IMR-90 (cell line): ENCODE results near the gene LRRC36. TPM values are rescaled to one million over a fixed set of nuclear protein-coding genes. Genes with fewer than 3 reads are reported as not detected.

ENCODE experiments used
- ATAC-seq: fragments of 200-7000 bp; cut with Tn5 transposase; 2 replicates; pipeline ENCODE4 v1.9.1; 2020; ENCODE audit warnings: low read depth, mild to moderate bottlenecking, moderate library complexity
- BruUV-seq: library from RNA; stranded (reverse); fragments of 400-500 nt; replicated peaks from 2 replicates; lab custom pipeline; 2021; lab: Mats Ljungman, UMichigan
- CTCF ChIA-PET: fragments of 300-600 bp; formaldehyde crosslinking; extraction: SDS; loops from one replicate; lab custom pipeline; 2021; ENCODE audit warnings: antibody characterized with exemption; lab: Yijun Ruan, JAX
- POLR2A ChIA-PET: fragments of 300-600 bp; sonication (Branson Sonifier 250); formaldehyde crosslinking; loops from one replicate; lab custom pipeline; 2022; ENCODE audit warnings: antibody characterized with exemption; ENCODE audit not compliant: unreplicated experiment; lab: Charles Lee
- DNase-seq: peaks from one replicate; pipeline ENCODE4 v3.0.0; 2013
- H2AFZ ChIP-seq: replicated peaks from 2 replicates; pipeline ENCODE3; 2013; ENCODE audit warnings: low read length, mild to moderate bottlenecking; ENCODE audit not compliant: poor library complexity
- H2AK5ac ChIP-seq: 2 replicates; pipeline ENCODE4 v1.6.1; 2013; ENCODE audit warnings: low read depth, low read length, inconsistent platforms
- H2AK9ac ChIP-seq: replicated peaks from 2 replicates; pipeline ENCODE3; 2013; ENCODE audit warnings: mild to moderate bottlenecking, low read depth, low read length, moderate library complexity; ENCODE audit not compliant: poor library complexity
- H2BK120ac ChIP-seq: 2 replicates; pipeline ENCODE4 v1.6.1; 2013; ENCODE audit warnings: low read depth, low read length, inconsistent platforms
- H2BK15ac ChIP-seq: 3 replicates; pipeline ENCODE4 v1.6.1; 2013; ENCODE audit warnings: low read depth, low read length, inconsistent platforms
- H2BK20ac ChIP-seq: 2 replicates; pipeline ENCODE4 v1.6.1; 2013; ENCODE audit warnings: low read depth, mild to moderate bottlenecking, inconsistent platforms, low read length, moderate library complexity
- H2BK5ac ChIP-seq: 2 replicates; pipeline ENCODE4 v1.6.1; 2013; ENCODE audit warnings: mild to moderate bottlenecking, low read depth, low read length, inconsistent platforms; ENCODE audit not compliant: poor library complexity, severe bottlenecking
- H3K14ac ChIP-seq: replicated peaks from 2 replicates; pipeline ENCODE4 v1.6.1; 2013; ENCODE audit warnings: low read depth, low read length, inconsistent platforms
- H3K18ac ChIP-seq: 2 replicates; pipeline ENCODE4 v1.6.1; 2013; ENCODE audit warnings: low read depth, low read length, control low read depth
- H3K23ac ChIP-seq: 2 replicates; pipeline ENCODE4 v1.6.1; 2013; ENCODE audit warnings: low read depth, low read length, inconsistent platforms
- H3K27ac ChIP-seq: 2 replicates; pipeline ENCODE4 v1.5.1; 2013; ENCODE audit warnings: mild to moderate bottlenecking, control low read depth, low read length; ENCODE audit not compliant: insufficient read depth
- H3K27me3 ChIP-seq: 2 replicates; pipeline ENCODE4 v1.6.1; 2013; ENCODE audit warnings: low read length; ENCODE audit not compliant: control insufficient read depth, insufficient read depth
- H3K36me3 ChIP-seq: 2 replicates; pipeline ENCODE4 v1.6.1; 2013; ENCODE audit warnings: low read length, mixed read lengths; ENCODE audit not compliant: control insufficient read depth, insufficient read depth
- H3K4ac ChIP-seq: 2 replicates; pipeline ENCODE4 v1.6.1; 2013; ENCODE audit warnings: low read depth, low read length, inconsistent platforms
- H3K4me1 ChIP-seq: 2 replicates; pipeline ENCODE4 v1.6.1; 2013; ENCODE audit warnings: low read length, mixed read lengths; ENCODE audit not compliant: control insufficient read depth, insufficient read depth
- H3K4me2 ChIP-seq: 2 replicates; pipeline ENCODE4 v1.6.1; 2013; ENCODE audit warnings: low read depth, mild to moderate bottlenecking, control low read depth, low read length, moderate library complexity
- H3K4me3 ChIP-seq: 2 replicates; pipeline ENCODE4 v1.5.1; 2013; ENCODE audit warnings: low read depth, mild to moderate bottlenecking, control low read depth, low read length, moderate library complexity; ENCODE audit not compliant: insufficient read depth
- H3K56ac ChIP-seq: 2 replicates; pipeline ENCODE4 v1.6.1; 2013; ENCODE audit warnings: low read length, inconsistent platforms; ENCODE audit not compliant: insufficient read depth; ENCODE audit errors: extremely low read depth
- H3K79me1 ChIP-seq, 2 experiments: 2 replicates each; pipeline ENCODE4 v1.6.1; 2013; ENCODE audit warnings: low read length in 2 of 2, inconsistent platforms in 1 of 2, low read depth in 1 of 2
- H3K9ac ChIP-seq: 2 replicates; pipeline ENCODE4 v1.6.1; 2013; ENCODE audit warnings: low read depth, low read length, control low read depth
- H3K9me1 ChIP-seq: 2 replicates; pipeline ENCODE4 v1.6.1; 2013; ENCODE audit warnings: low read length, inconsistent platforms; ENCODE audit not compliant: insufficient read depth
- H3K9me3 ChIP-seq: 2 replicates; pipeline ENCODE4 v1.6.1; 2013; ENCODE audit warnings: low read length; ENCODE audit not compliant: control insufficient read depth, insufficient read depth
- H4K20me1 ChIP-seq: 2 replicates; pipeline ENCODE4 v1.6.1; 2013; ENCODE audit warnings: low read length, inconsistent platforms; ENCODE audit not compliant: insufficient read depth
- H4K5ac ChIP-seq: 2 replicates; pipeline ENCODE4 v1.6.1; 2013; ENCODE audit warnings: mild to moderate bottlenecking, low read depth, low read length, control low read depth
- H4K8ac ChIP-seq, 2 experiments: 2 replicates each; pipeline ENCODE4 v1.6.1; 2013; ENCODE audit warnings: low read depth in 2 of 2, low read length in 2 of 2, control low read depth in 1 of 2, inconsistent platforms in 1 of 2
- H4K91ac ChIP-seq: 2 replicates; pipeline ENCODE4 v1.6.1; 2013; ENCODE audit warnings: low read depth, low read length, inconsistent platforms; ENCODE audit not compliant: insufficient read depth
- ELK1 ChIP-seq: fragments of 150-350 bp; IDR thresholded peaks from 2 replicates; pipeline ENCODE4 v1.6.1; 2016; ENCODE audit warnings: low read depth, mild to moderate bottlenecking, low read length, moderate library complexity, borderline replicate concordance
- FOS ChIP-seq: fragments of 150-350 bp; IDR thresholded peaks from 2 replicates; pipeline ENCODE4 v1.6.1; 2016; ENCODE audit warnings: low read depth, low read length
- MAZ ChIP-seq: IDR thresholded peaks from 2 replicates; pipeline ENCODE4 v1.6.1; 2012; ENCODE audit warnings: low read depth, mild to moderate bottlenecking, low read length, improper control_type of control experiment, moderate library complexity, borderline replicate concordance
- MXI1 ChIP-seq: IDR thresholded peaks from 2 replicates; pipeline ENCODE4 v1.6.1; 2012; ENCODE audit warnings: low read depth, mild to moderate bottlenecking, low read length, moderate library complexity, borderline replicate concordance
- POLR2A ChIP-seq: IDR thresholded peaks from 2 replicates; pipeline ENCODE4 v1.6.1; 2012; ENCODE audit warnings: mild to moderate bottlenecking, low read depth, low read length
- RAD21 ChIP-seq: IDR thresholded peaks from 2 replicates; pipeline ENCODE4 v1.6.1; 2012; ENCODE audit warnings: low read length, improper control_type of control experiment
- RCOR1 ChIP-seq: IDR thresholded peaks from 2 replicates; pipeline ENCODE4 v1.6.1; 2012; ENCODE audit warnings: mild to moderate bottlenecking, low read length, improper control_type of control experiment; ENCODE audit not compliant: insufficient replicate concordance
- WGBS, 2 experiments: methylation state at CpG; one replicate each; pipeline versions ENCODE4 v1.1.5 to v1.1.7; 2013; ENCODE audit warnings: missing lambda C conversion rate in 2 of 2; ENCODE audit not compliant: insufficient read length in 1 of 2; ENCODE audit errors: extremely low coverage in 2 of 2; 5-methylcytosine and 5-hydroxymethylcytosine counted together
- dilution Hi-C: fragments of 300-500 bp; cut with HindIII; formaldehyde crosslinking; loops from one replicate; pipeline ENCODE4 v1.14.3; 2018; ENCODE audit warnings: low sequenced_read_pairs; ENCODE audit not compliant: unreplicated experiment
- in situ Hi-C: fragments of 300-500 bp; cut with MboI; formaldehyde crosslinking; loops from 3 replicates; pipeline ENCODE4 v1.14.3; 2019; ENCODE audit warnings: low sequenced_read_pairs, inconsistent platforms, mixed read lengths
- intact Hi-C: fragments of 100-400 bp; cut with micrococcal nuclease; formaldehyde crosslinking; loops from 2 replicates; pipeline ENCODE4 v1.10.0; 2022
- polyA plus RNA-seq, 3 experiments: library from polyadenylated mRNA; depleted of rRNA; stranded (reverse); fragments of >200 nt; gene quantifications; 2 replicates each; pipeline ENCODE4 v1.2.3, GENCODE V29; 2012; ENCODE audit warnings: low replicate concordance in 1 of 3
- total RNA-seq: library from RNA; depleted of rRNA; stranded (reverse); fragments of >200 nt; gene quantifications from 2 replicates; pipeline ENCODE4 v1.2.3, GENCODE V29; 2012
- TF ChIP-seq, protein P1 (sequence below): fragments of 150-350 bp; IDR thresholded peaks from 2 replicates; pipeline ENCODE4 v1.6.1; 2017; ENCODE audit warnings: mild to moderate bottlenecking, antibody characterized with exemption, low read length, low read depth

LRRC36 gene
- total and polyA plus RNA-seq, 2 of the 4 experiments (the other 2 are of a cell fraction) = 0.18 to 0.29 TPM

DNA sequence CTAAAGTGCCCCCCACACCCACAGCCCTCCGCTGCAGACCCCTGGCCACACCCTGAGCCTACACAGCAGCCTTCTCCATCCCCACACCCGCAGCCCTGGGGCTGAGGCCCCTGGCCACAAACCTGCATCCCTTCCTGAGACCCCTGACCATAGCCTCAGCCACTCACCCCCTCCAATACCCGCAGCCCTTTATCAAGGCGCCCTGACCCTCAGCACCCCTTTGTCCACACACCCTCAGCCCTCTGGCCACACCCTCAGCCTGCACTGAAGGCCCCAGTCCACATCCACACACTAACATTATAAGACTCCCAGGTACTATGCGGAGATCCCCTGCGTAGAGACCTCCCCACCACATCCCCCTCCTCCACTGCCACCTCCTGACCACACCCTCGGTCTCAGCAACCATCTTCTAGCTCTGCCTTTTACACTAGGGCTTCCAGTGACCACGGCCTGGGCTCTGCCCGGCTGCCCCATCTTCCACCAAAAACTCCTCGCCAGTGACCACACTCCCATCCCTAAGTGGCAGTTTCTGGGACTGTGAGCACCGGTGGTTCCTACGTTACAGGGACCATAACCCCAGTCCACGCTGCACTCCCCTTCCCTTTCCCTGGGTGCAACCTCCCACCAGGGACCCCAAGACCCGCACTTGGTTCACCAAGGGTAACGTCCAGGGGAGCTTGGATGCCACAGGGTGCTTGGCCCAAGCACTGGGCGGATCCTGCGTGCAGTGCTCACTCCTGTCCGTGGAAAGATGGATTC lies 65.9 kb downstream of the LRRC36 start:
- Histone ChIP-seq H2AK5ac (no peak overlapping the region; the same call in none of the 2 replicates), H3K9me1 (peaks cover 5% of the 10 kb centered on the region; the same call in 1 of the 2 replicates), H4K20me1 (no peaks in the 10 kb centered on the region), H2BK20ac (no peak overlapping the region), H4K8ac (peak overlapping the region in 1 of 2 experiments; percentile 2; a peak in 1 of 4 replicates), H3K36me3 (no peaks in the 10 kb centered on the region), H3K14ac (no peak overlapping the region), H2BK5ac (no peak overlapping the region), H2AFZ (peak overlapping the region; percentile 96), H3K79me1 (no peaks in the 10 kb centered on the region), H2BK120ac (no peak overlapping the region), H4K91ac (no peak overlapping the region), H3K9ac (no peak overlapping the region), H3K9me3 (no peaks in the 10 kb centered on the region), H3K56ac (no peak overlapping the region), H3K4me3 (no peak overlapping the region), H4K5ac (no peak overlapping the region), H2AK9ac (peak overlapping the region; percentile 76), H2BK15ac (no peak overlapping the region), H3K27ac (no peak overlapping the region), H3K18ac (no peak overlapping the region), H3K27me3 (peaks cover 4% of the 10 kb centered on the region; the same call in 1 of the 2 replicates), H3K23ac (no peak overlapping the region), H3K4me1 (peaks cover 16% of the 10 kb centered on the region), H3K4ac (peak overlapping the region; percentile 27; the same call in 1 of the 2 replicates), H3K4me2 (peak overlapping the region; percentile 85; the same call in 1 of the 2 replicates)
- in situ Hi-C loops (no loop called here), intact Hi-C loops (loop anchor here (5.0 kb wide), 1 partner anchor 145 kb away; the partner anchor contains the start of genes FHOD1 and SLC9A5), dilution Hi-C loops (no loop called here)
- TF ChIP-seq MAZ (no peak), MXI1 (no peak), FOS (no peak), ELK1 (no peak), RAD21 (no peak), POLR2A (no peak; the same call in 1 of the 2 replicates), RCOR1 (no peak)
- TF ChIP-seq, protein P1, sequence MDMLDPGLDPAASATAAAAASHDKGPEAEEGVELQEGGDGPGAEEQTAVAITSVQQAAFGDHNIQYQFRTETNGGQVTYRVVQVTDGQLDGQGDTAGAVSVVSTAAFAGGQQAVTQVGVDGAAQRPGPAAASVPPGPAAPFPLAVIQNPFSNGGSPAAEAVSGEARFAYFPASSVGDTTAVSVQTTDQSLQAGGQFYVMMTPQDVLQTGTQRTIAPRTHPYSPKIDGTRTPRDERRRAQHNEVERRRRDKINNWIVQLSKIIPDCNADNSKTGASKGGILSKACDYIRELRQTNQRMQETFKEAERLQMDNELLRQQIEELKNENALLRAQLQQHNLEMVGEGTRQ = no peak
- ChIA-PET POLR2A (no interaction called here), CTCF (interaction anchor here (0.8 to 1.0 kb wide), 2 partner anchors 42 to 131 kb away, joined by 3 to 4 read pairs; no protein-coding TSS in a partner anchor)
- ATAC-seq (no peak), DNase-seq (no peak)
- no TSS peak for BruUV-seq
- WGBS, 2 experiments = 81% methylated on average over 11 of the region's 18 CpGs; no CpG with 5 or more reads in 1 of the 2 experiments
